Kidney (tissue), 14 donors: ENCODE data around the gene DHRS7. TPM values are rescaled to one million over a fixed set of nuclear protein-coding genes. Genes with fewer than 3 reads are reported as not detected.

Source experiments
- DNase-seq, 5 donors: peaks; one replicate each; pipeline ENCODE4 v3.0.0-alpha.2; 2013 to 2020
- FAIRE-seq: peaks from 2 replicates; lab custom pipeline; 2012; peaks lifted over from hg19 to GRCh38; lab: Jason Lieb, UNC
- H3K27ac ChIP-seq, 2 donors: one replicate each; pipeline ENCODE4 v1.7.0; 2013; ENCODE audit warnings: low read depth in 2 of 2, low read length in 2 of 2, inconsistent platforms in 1 of 2
- H3K27me3 ChIP-seq: one replicate; pipeline ENCODE4 v1.7.1; 2013; ENCODE audit warnings: low read length, inconsistent platforms; ENCODE audit not compliant: control insufficient read depth, insufficient read depth
- H3K36me3 ChIP-seq, 3 donors: one replicate each; pipeline versions ENCODE4 v1.7.0 to v1.7.1; 2013; ENCODE audit warnings: low read length in 3 of 3, control low read depth in 1 of 3, inconsistent platforms in 1 of 3; ENCODE audit not compliant: insufficient read depth in 3 of 3, control insufficient read depth in 2 of 3
- H3K4me1 ChIP-seq, 3 donors: one replicate each; pipeline versions ENCODE4 v1.7.0 to v1.7.1; 2013; ENCODE audit warnings: low read length in 3 of 3, inconsistent platforms in 1 of 3, low read depth in 1 of 3; ENCODE audit not compliant: control insufficient read depth in 2 of 3, insufficient read depth in 2 of 3
- H3K4me3 ChIP-seq, 3 donors: one replicate each; pipeline versions ENCODE4 v1.7.0 to v1.8.1; 2013; ENCODE audit warnings: low read length in 3 of 3, control low read depth in 1 of 3, inconsistent platforms in 1 of 3
- H3K9ac ChIP-seq, 3 donors: one replicate each; pipeline versions ENCODE4 v1.7.0 to v1.7.1; 2013; ENCODE audit warnings: low read length in 3 of 3, control low read depth in 1 of 3, inconsistent platforms in 1 of 3
- H3K9me3 ChIP-seq, 3 donors: one replicate each; pipeline versions ENCODE4 v1.7.0 to v1.7.1; 2013; ENCODE audit warnings: low read length in 3 of 3, control low read depth in 1 of 3, inconsistent platforms in 1 of 3; ENCODE audit not compliant: control insufficient read depth in 2 of 3, insufficient read depth in 1 of 3
- intact Hi-C: fragments of 100-400 bp; cut with DNase I; formaldehyde crosslinking; loops from one replicate; pipeline ENCODE4 v1.11.1; 2022
- polyA plus RNA-seq: library from polyadenylated mRNA; stranded (reverse); fragments of 350-450 nt; fragmentation: Illumina TruSeq; extraction: RNeasy Lipid Tissue Mini Kit (QIAGEN cat#74804); gene quantifications from one replicate; pipeline ENCODE4 v1.2.3, GENCODE V29; 2014; ENCODE audit warnings: low read depth, low replicate concordance; ENCODE audit not compliant: insufficient read depth
- total RNA-seq: library from RNA; stranded (reverse); fragmentation: NEBNext Ultra II Directional; extraction: Animal tissue kit (Norgen Biotek cat#: 25700); gene quantifications from one replicate; pipeline ENCODE4 v1.2.1, GENCODE V29; 2021
- TF ChIP-seq, protein P1 (sequence below): IDR thresholded peaks from 3 replicates; pipeline ENCODE4 v1.5.1; 2012; ENCODE audit warnings: mild to moderate bottlenecking, moderate library complexity, borderline replicate concordance; ENCODE audit not compliant: insufficient read depth; ENCODE audit errors: extremely low read depth
- donor health status: control.
- donor health status: control.
- donor health status: control.
- donor health status: control.
- donor health status: control.
- donor health status: DM: yes; HTN: yes; CAD: no.
- donor health status: Normal renal cell carcinoma (clear cell type).

The DHRS7 gene
- total and polyA plus RNA-seq, 2 donors from 2014 or later, result 93.7 to 128 TPM

- TF ChIP-seq, protein P1, sequence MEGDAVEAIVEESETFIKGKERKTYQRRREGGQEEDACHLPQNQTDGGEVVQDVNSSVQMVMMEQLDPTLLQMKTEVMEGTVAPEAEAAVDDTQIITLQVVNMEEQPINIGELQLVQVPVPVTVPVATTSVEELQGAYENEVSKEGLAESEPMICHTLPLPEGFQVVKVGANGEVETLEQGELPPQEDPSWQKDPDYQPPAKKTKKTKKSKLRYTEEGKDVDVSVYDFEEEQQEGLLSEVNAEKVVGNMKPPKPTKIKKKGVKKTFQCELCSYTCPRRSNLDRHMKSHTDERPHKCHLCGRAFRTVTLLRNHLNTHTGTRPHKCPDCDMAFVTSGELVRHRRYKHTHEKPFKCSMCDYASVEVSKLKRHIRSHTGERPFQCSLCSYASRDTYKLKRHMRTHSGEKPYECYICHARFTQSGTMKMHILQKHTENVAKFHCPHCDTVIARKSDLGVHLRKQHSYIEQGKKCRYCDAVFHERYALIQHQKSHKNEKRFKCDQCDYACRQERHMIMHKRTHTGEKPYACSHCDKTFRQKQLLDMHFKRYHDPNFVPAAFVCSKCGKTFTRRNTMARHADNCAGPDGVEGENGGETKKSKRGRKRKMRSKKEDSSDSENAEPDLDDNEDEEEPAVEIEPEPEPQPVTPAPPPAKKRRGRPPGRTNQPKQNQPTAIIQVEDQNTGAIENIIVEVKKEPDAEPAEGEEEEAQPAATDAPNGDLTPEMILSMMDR, result no peak
Observed at GRCh38 chr14:60204843-60205774, 39.9 kb upstream of the DHRS7 start.

DNA sequence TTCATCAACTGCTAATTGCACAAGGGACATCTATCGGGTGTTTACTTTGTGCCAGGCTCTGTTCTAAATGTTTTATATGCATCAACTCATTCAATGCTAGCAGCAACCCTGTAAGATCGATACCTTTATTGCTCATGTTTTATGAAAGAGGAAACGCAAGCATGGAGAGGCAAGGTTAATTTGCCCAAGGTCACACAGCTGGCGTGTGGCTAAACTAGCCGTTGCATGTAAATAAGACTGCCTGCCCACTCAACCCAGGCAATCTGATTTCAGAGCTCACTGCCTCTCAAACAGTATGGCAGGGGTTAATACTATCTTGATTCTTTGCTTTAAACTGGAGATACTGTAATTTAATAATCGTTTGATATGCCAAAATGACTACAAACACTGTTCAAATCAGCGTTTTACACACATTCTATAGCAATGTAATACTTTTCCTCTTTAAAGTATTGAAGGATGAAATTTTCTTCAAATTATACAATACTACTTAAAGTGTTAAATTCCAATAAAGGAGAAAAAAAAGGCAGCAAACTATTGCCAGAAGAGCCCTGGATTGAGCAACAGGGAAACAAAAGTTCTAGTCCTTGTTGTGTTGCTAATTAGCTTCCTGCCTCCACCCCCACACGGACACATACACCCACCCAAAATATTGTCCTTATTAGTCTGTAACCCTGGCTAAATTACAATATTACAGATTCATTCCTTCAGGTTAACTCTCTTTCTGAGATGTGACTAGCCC, 39.1 kb upstream of the DHRS7 start:
- FAIRE-seq, result no peak
- Histone ChIP-seq H3K9me3 (peaks cover 0 to under 1% (median 0%) of the 10 kb centered on the region in 3 donors), H3K4me3 (no peak overlapping the region), H3K27me3 (no peaks in the 10 kb centered on the region), H3K36me3 (no peaks in the 10 kb centered on the region), H3K9ac (no peak overlapping the region), H3K27ac (no peak overlapping the region), H3K4me1 (no peaks in the 10 kb centered on the region)
- TF ChIP-seq, protein P1, result no peak
- peak in 1 of 5 donors; percentile 17 for DNase-seq
- intact Hi-C loops, result no loop called here

More at GRCh38 chr14:60204843-60205774, 39.9 kb upstream of the DHRS7 start:
- no peaks in the 10 kb centered on the region for H3K36me3 ChIP-seq
- no peaks in the 10 kb centered on the region for H3K9me3 ChIP-seq
- H3K27ac ChIP-seq, result no peak overlapping the region
- H3K4me3 ChIP-seq, result no peak overlapping the region
- FAIRE-seq (no peak), DNase-seq (no peak)
- intact Hi-C loops, result no loop called here
- H3K4me1 ChIP-seq, result no peaks in the 10 kb centered on the region
- no peaks in the 10 kb centered on the region for H3K27me3 ChIP-seq
- H3K9ac ChIP-seq, result no peak overlapping the region

DNA sequence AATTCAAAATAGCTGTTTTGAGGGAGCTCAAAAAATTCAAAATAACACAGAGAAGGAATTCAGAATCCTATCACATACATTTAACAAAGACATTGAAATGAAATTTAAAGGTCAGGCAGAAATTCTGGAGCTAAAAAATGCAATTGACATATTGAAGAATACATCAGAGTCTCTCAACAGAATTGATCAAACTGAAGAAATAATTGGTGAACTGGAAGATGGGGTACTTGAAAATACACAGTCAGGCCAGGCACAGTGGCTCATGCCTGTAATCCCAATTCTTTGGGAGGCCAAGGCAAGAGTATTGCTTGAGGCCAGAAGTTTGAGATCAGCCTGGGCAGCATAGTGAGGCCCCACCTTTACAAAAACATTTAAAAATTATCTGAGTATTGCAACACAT, 34.1 kb upstream of the DHRS7 start:
- no peak overlapping the region for H3K4me3 ChIP-seq
- peaks cover 0 to 4% (median 0%) of the 10 kb centered on the region in 3 donors for H3K9me3 ChIP-seq
- no peaks in the 10 kb centered on the region for H3K27me3 ChIP-seq
- DNase-seq (no peak), FAIRE-seq (no peak)
- TF ChIP-seq, protein P1, result no peak
- H3K36me3 ChIP-seq, result no peaks in the 10 kb centered on the region
- intact Hi-C loops, result loop anchor here (10.0 kb wide), 1 partner anchor 235 kb away; no protein-coding TSS in a partner anchor
- H3K27ac ChIP-seq, result no peak overlapping the region
- H3K4me1 ChIP-seq, result no peaks in the 10 kb centered on the region
- H3K9ac ChIP-seq, result no peak overlapping the region
